GM06990 (cell line): ENCODE results near the gene DRAM1.

Source experiments
- DNase-seq: peaks from one replicate; pipeline ENCODE4 v3.0.0-alpha.2; 2011; ENCODE audit not compliant: insufficient read length; ENCODE audit errors: extremely low read depth
- H3K27me3 ChIP-seq: replicated peaks from 2 replicates; pipeline ENCODE4 v1.6.0; 2011; ENCODE audit warnings: low read length; ENCODE audit not compliant: control insufficient read depth, insufficient read depth
- H3K36me3 ChIP-seq: 2 replicates; pipeline ENCODE4 v1.5.1; 2011; ENCODE audit warnings: low read length; ENCODE audit not compliant: control insufficient read depth, insufficient read depth
- H3K4me3 ChIP-seq: replicated peaks from 2 replicates; pipeline ENCODE4 v1.5.1; 2011; ENCODE audit warnings: low read depth, mild to moderate bottlenecking, control low read depth, low read length
- CTCF ChIP-seq: IDR thresholded peaks from 2 replicates; pipeline ENCODE4 v1.5.1; 2011; ENCODE audit warnings: low read length, control low read depth, mild to moderate bottlenecking, inconsistent platforms; ENCODE audit not compliant: insufficient read depth, poor library complexity, severe bottlenecking

Gene DRAM1

GRCh38 chr12:101923045-101923718 is 45.8 kb downstream of the DRAM1 start:
- peaks cover 4% of the 10 kb centered on the region for H3K36me3 ChIP-seq
- no peak for DNase-seq
- TF ChIP-seq CTCF = no peak
- no peaks in the 10 kb centered on the region for H3K27me3 ChIP-seq
- no peak overlapping the region for H3K4me3 ChIP-seq

- DNase-seq = no peak
- no peak overlapping the region for H3K4me3 ChIP-seq
- no peaks in the 10 kb centered on the region for H3K27me3 ChIP-seq
- no peak for TF ChIP-seq CTCF
- H3K36me3 ChIP-seq = peaks cover 4% of the 10 kb centered on the region
These were observed 47.2 kb downstream of the DRAM1 start for GRCh38 chr12:101924618-101925017.

GRCh38 chr12:101925361-101925760 is 48.0 kb downstream of the DRAM1 start:
- TF ChIP-seq CTCF = no peak
- no peak overlapping the region for H3K4me3 ChIP-seq
- H3K36me3 ChIP-seq = peaks cover 4% of the 10 kb centered on the region
- DNase-seq = no peak
- no peaks in the 10 kb centered on the region for H3K27me3 ChIP-seq

- peaks cover 4% of the 10 kb centered on the region for H3K36me3 ChIP-seq
- no peak for DNase-seq
- no peaks in the 10 kb centered on the region for H3K27me3 ChIP-seq
- no peak for TF ChIP-seq CTCF
- H3K4me3 ChIP-seq = no peak overlapping the region
These were observed 48.6 kb downstream of the DRAM1 start for GRCh38 chr12:101925935-101926334.

- TF ChIP-seq CTCF = no peak
- no peak for DNase-seq
- no peaks in the 10 kb centered on the region for H3K27me3 ChIP-seq
- no peak overlapping the region for H3K4me3 ChIP-seq
- H3K36me3 ChIP-seq = peaks cover 2% of the 10 kb centered on the region
These were observed 49.7 kb downstream of the DRAM1 start for GRCh38 chr12:101927036-101927435.

- DNase-seq = no peak
- H3K27me3 ChIP-seq = no peaks in the 10 kb centered on the region
- TF ChIP-seq CTCF = no peak
- H3K36me3 ChIP-seq = no peaks in the 10 kb centered on the region; the same call in 1 of the 2 replicates
- no peak overlapping the region for H3K4me3 ChIP-seq
These were observed 50.6 kb downstream of the DRAM1 start for GRCh38 chr12:101927999-101928398.
